ENCODE measurements around the gene KAZN.
A peak's percentile ranks its signal among the peaks of the same experiment; 100 is the strongest.

KAZN gene

GRCh38 chr1:14871218-14871970 is 272.9 kb downstream of the KAZN start:
- DNase-seq, result no peak

GRCh38 chr1:14872762-14873161 is 274.3 kb downstream of the KAZN start:
- DNase-seq, result no peak

DNA sequence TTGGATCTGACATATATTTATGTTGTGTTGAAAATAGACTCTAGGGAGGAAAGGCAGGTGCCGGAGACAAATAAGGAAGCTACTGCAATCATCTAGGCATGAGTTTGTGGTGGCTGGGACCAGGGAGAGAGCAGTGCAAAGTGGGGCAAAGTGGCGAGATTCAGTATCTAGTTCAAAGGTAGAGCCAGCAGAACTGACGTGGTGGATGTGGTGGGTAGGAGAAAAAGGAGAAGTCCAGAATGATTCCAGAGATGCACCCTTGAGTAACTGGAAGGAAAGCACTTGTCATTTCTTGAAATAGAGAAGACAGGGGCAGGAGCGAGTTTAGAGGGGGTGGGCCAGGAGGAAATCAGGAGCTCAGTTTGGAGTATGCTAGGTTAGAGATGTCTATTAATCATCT is 275.2 kb downstream of the KAZN start:
- DNase-seq, result no peak

- DNase-seq, result peak; percentile 54
Observed at GRCh38 chr1:14875524-14876509, 277.3 kb downstream of the KAZN start.

GRCh38 chr1:14876747-14877146 is 278.3 kb downstream of the KAZN start:
- no peak for DNase-seq

- DNase-seq, result no peak
Observed at GRCh38 chr1:14877224-14877623, 278.7 kb downstream of the KAZN start.

- DNase-seq, result no peak
Observed at GRCh38 chr1:14878124-14878523, 279.6 kb downstream of the KAZN start.

- DNase-seq, result no peak
Observed at GRCh38 chr1:14878951-14879350, 280.5 kb downstream of the KAZN start.

GRCh38 chr1:14880456-14881316 is 282.2 kb downstream of the KAZN start:
- DNase-seq, result no peak

DNA sequence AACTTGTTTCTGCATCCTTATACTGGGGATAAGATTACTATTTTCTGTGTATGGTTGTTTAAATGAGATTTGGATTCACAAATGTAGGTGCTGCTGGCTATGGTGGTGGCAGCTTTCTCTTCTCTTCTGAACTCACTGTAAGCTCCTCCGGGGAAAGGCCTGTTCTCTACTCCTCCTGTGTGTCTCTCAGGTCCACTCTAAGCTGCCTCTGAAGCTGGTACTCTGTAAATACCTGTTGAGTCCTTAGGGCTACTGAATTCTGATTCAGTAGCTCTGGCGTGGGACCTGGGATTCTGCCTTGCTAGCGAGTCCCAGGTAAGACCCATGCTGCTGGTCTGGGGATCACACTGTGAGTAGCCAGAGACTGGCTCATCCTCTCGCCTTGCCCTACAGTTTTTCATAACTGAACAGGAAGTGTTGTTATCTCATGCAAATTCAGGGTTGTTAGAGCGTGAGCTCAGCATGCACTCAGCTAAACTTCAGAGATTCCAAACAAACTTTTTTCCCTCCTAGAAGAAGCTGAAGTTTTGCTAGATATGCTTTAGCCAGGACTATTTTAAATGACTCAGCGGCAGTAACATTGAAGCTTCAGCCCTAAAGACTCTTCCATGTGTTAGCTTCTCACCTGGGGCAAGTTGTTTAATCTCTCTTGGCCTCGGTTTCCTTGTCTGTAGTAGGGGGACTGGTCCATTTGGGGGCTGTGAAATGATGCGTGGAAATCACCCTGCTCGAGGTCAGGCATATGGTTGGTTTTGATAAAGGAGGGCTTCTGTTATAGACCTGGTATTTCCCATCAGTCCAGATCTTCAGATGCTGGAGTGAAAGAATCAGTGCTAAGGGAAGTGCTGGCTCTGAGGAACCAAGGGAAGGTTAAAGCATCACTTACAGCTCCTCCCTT is 283.5 kb downstream of the KAZN start:
- no peak for DNase-seq

GRCh38 chr1:14884614-14885175 is 286.2 kb downstream of the KAZN start:
- DNase-seq, result no peak

GRCh38 chr1:14887044-14887566 is 288.6 kb downstream of the KAZN start:
- no peak for DNase-seq

GRCh38 chr1:14887764-14888350 is 289.4 kb downstream of the KAZN start:
- DNase-seq, result no peak

- DNase-seq, result no peak
Observed at GRCh38 chr1:14888374-14888773, 289.9 kb downstream of the KAZN start.

DNA sequence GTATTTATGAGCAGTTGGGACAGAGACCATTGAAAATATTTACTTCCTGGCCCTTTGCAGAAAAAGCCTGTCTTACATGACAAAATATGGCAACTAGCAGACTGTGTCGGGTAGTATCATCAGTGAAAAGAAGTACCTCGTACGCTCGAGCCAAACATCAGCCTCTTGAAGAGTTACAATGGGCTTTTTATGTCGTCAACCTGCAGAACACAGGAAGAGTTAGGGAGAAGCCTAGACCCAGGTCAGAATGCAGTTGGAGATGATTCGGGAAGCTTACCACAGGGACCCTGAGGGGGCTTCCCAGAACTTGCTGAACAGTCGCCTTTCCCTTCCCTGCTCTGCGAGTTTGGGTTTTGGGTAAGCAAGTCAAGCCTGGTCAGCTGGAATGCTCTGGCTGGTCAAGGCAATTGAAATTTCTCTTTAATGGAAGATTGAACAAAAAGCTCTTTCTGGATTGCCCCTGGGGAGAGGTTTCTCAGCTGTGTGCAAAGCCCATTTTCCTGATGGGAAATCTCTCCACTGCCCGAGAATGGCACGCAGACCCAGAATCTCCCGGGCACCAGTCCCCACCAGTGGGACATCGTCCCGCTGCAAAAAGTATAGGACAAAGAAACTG is 291.4 kb downstream of the KAZN start:
- no peak for DNase-seq

GRCh38 chr1:14891991-14892390 is 293.5 kb downstream of the KAZN start:
- no peak for DNase-seq

DNA sequence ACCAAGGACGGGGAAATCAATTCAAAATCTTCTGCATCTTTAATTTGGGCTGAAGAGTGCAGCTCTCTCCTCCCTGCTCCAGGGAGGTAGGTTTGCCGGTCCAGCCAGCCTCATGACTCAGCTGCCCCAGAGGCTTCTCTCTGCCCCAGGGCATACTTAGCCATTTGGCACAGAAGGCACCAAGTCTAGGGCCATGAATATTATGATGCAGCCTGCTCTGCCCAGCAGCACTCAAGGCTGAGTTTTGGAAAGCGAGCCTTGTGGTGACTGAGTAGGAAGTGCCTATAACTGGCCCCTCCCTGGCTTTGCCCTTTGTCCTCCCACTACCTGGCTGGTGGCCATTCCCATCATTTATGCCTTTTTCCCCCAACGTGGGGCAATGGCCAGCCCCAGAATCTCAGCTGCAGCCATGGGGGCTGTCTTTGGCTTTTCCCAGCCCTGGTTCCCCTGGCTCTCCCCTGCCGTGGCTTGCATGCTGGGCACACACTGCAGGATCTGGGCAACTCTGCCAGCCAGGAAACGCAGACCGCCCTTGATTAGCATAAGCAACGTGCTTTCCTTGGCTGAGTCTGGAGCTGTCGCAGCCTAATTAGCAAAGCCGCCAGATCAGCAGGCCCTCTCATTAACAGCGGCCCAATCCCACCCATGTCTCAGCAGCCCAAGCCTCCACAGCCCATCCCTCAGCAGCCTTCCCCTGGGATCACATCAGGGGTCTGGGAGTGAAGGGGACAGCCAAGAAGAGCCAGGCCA is 296.5 kb downstream of the KAZN start:
- DNase-seq, result no peak

DNA sequence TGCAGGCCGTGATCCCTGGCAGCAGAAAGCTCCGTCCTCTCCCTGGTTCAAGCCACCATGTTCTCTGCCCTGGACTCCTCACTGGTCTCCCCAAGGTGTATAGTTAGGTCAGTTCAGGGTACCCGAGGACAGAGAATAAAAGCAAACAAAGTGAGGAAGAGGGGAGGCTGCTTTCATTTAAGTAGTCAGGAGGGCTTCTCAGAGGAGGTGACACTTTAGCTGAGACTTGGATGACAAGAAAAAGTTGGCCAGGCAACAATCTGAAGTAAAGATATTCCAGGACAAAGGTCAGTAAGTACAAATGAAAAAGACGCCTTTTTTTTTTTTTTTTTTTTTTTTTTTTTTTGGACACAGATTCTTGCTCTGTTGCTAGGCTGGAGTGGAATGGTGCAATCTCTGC is 297.2 kb downstream of the KAZN start:
- no peak for DNase-seq

DNA sequence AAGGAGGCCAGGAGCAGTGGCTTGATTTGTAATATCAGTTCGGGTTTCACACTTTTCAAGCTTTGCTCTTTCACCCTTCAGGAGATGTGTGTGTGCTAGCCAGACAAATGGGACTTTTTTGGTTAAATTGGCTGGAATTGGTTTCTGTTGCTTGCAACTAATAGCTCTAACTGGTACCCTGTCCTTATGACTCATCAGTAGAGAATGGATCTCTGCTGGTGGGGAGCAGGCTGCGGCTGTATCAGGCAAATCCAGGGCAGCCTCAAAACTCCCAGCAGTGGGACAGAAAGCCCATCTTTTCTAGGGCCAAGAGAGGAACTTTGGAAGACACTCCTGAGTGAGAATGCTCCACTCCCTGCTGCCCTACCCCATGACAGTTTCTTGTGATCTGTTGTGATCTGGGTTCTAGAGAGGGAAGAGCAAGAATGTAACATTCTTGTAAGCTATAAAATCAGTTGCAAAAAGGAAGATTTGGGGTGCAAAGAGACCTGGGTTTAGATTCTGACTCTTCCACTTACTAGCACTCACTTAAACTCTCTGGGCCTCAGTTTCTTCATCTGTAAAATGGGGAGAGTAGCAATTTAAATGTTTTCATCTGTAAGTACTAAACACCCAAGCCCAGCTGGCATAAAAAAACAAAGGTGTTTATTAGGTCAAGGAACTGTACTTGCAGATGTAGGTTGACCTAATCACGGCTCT is 298.0 kb downstream of the KAZN start:
- DNase-seq, result no peak
